Measurements from ENCODE around the gene CDPF1.

The CDPF1 gene

DNA sequence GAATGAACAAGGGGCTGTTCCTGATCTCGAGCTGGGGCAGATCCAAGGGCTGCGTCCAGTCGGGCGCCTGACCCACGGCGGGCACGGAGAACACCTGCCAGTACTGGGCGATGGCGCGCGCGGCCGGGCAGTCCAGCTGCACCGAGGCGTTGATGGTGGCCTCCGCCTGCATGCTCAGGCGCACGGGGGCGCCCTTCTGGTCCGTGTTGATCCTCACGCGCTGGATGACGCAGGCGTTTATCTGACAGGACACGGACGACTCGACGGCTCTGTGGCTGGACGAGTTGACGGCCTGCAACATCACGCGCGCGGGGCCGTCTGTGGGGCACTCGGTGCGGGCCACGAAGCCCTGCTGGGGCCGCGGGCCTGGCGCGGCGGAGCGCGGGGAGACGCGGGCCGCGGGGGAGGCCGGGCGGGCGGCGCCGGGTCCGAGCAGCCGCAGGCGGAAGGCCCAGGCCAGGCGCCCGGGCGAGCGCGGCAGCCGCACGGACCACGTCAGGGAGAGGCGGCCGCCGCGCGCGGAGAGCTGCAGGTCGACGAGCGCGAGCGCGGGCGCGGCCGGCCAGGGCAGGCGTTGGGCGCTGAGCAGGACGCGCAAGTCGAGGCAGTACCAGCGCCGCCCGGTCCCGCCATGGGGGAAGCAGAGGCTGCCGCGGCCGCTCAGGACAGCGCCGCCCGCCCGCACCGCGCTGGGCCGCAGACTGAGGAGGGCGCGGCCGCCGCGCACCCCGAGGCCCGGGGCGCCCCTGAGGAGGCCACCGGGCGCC is 12.5 kb upstream of the CDPF1 start:
- TF ChIP-seq, protein P1, sequence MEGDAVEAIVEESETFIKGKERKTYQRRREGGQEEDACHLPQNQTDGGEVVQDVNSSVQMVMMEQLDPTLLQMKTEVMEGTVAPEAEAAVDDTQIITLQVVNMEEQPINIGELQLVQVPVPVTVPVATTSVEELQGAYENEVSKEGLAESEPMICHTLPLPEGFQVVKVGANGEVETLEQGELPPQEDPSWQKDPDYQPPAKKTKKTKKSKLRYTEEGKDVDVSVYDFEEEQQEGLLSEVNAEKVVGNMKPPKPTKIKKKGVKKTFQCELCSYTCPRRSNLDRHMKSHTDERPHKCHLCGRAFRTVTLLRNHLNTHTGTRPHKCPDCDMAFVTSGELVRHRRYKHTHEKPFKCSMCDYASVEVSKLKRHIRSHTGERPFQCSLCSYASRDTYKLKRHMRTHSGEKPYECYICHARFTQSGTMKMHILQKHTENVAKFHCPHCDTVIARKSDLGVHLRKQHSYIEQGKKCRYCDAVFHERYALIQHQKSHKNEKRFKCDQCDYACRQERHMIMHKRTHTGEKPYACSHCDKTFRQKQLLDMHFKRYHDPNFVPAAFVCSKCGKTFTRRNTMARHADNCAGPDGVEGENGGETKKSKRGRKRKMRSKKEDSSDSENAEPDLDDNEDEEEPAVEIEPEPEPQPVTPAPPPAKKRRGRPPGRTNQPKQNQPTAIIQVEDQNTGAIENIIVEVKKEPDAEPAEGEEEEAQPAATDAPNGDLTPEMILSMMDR (IDR thresholded peaks at IDR 0.05; ENCODE audit: low read length, missing control alignments): peak; percentile 15
- H3K4me3 ChIP-seq (replicated peaks; ENCODE audit: low read depth, low read length): no peak overlapping the region
- DNase-seq (ENCODE audit: low read depth): peak; percentile 59

DNA sequence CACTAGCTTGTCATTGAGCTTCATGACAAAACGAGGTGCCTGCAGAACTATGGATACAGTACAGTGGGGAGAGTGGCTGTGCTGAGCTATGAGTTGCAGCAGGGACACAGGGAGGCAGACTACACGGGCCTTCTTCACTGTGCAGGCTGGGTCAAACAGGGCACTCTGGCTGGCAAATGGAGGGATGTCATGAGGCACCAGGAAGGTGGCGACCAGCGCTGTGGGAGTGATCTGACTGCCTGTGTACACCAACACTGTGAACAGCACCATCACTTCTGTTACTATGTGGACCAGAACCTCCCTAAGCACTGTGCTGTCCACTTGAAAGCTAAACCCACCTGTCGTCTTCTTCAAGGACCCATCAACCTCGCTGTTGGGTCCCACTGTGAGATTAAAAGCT is 9.9 kb upstream of the CDPF1 start:
- H3K4me3 ChIP-seq (replicated peaks; ENCODE audit: low read depth, low read length): no peak overlapping the region
- DNase-seq (ENCODE audit: low read depth): no peak
- TF ChIP-seq, protein P1 (IDR thresholded peaks at IDR 0.05; ENCODE audit: low read length, missing control alignments): no peak

DNA sequence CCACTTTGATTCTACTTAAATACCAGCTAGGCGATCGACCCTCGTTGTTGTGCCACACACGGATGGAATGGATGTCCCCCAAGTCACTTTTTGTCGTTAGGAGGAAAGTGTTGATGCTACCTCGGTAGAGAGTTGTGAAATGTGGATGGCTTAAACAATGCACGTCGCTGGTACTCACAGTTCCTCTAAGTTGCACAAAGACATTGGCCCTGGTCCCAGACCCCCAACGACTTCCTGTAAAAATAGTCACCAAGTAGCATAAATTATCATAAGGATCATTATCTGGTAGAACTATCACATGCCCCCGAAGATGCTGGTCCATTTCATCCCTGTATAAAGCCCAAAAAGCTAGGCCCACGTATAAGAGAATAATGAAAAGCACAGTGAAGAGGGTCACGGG is 9.3 kb upstream of the CDPF1 start:
- TF ChIP-seq, protein P1 (IDR thresholded peaks at IDR 0.05; ENCODE audit: low read length, missing control alignments): no peak
- no peak overlapping the region for H3K4me3 ChIP-seq (replicated peaks; ENCODE audit: low read depth, low read length)
- DNase-seq (ENCODE audit: low read depth): no peak

DNA sequence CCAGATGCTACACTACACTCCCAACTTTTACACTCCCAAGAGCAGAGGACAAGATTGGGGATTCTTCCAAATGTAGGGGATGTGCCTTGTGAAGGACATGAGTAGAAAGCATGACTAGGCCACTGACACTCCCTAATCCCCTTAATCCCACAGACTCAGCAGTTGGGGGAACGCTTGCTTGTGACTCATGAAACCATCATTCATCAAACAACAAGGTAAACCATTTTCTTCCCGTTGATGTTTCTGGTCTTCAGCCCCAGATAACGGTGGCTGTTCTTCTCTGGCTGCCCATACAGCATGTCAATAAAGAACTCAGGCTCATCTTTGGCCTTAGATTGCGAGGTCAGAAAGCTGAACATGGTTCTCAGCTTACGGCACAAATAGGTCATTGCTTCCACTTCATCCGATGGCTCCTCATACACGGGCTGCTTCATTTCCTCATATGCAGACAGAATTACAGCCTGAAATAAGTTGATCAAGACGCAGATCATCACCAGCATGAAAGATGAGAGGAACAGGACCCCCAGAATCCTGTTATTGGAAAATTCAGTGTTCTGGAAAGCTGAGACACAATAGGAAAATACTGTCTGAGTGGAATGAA is 6.4 kb upstream of the CDPF1 start:
- no peak overlapping the region for H3K4me3 ChIP-seq (replicated peaks; ENCODE audit: low read depth, low read length)
- no peak for DNase-seq (ENCODE audit: low read depth)
- TF ChIP-seq, protein P1 (IDR thresholded peaks at IDR 0.05; ENCODE audit: low read length, missing control alignments): no peak

DNA sequence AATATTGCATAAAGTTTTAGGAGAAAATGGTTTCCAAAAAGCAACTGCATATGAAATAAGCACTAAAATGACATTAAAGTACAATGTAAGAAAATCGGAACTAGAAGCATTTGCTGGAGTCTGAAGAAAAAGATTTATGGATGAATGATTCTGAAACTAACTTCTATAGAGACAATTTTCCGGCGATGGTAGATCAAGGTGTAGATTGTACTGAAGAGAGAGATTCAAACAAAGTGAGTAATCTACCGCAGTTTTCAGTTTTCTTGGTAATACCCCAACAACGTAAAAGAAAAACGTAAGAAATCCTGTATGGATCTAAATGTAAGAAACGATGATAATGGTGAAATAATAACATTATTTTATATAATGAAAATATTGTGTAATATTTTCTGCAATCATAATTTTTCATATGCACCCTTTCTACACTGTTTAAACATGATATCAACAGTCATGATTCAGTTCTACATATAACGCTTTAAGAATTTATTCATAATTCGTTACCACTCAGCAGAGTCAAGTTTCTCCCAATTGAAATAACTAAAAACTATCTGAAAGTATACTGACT is 1.8 kb upstream of the CDPF1 start:
- DNase-seq (ENCODE audit: low read depth): no peak
- no peak overlapping the region for H3K4me3 ChIP-seq (replicated peaks; ENCODE audit: low read depth, low read length)
- TF ChIP-seq, protein P1 (IDR thresholded peaks at IDR 0.05; ENCODE audit: low read length, missing control alignments): no peak

DNA sequence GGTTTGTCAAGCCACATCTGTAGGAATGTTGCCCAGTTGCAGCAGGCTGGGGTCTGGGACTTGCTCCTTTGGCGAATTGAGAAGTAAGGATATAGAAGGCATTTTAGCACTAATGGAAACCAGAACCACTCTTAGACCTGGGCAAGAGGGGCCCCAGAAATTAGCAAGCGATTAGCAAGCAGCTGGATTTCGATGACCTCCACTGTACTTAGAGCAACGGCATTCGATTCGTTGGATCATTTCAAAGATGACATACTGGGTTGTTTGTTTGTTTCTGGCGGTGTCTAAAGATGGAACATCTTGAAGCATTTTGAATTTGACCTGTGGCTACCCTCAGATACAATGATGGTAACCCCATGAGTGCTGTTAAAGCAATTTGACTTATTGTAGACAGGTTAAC is 1.2 kb upstream of the CDPF1 start:
- H3K4me3 ChIP-seq (replicated peaks; ENCODE audit: low read depth, low read length): peak overlapping the region; percentile 83
- TF ChIP-seq, protein P1 (IDR thresholded peaks at IDR 0.05; ENCODE audit: low read length, missing control alignments): no peak
- DNase-seq (ENCODE audit: low read depth): no peak

All from fibroblast of pulmonary artery (primary cell).